ENCODE measurements around the gene EOLA1. TPM values are rescaled to one million over a fixed set of nuclear protein-coding genes. Genes with fewer than 3 reads are reported as not detected.

EOLA1 gene
- total RNA-seq, 1 experiment from 2014 or later = 7.9 TPM

GRCh38 chrX:149491812-149492211, 49.0 kb upstream of the EOLA1 start:
- Histone ChIP-seq H2BK12ac (ENCODE audit: insufficient read length, low read depth, low read length) (no peak overlapping the region), H4K8ac (replicated peaks; ENCODE audit: insufficient read length, low read depth, low read length) (no peak overlapping the region), H3K27ac (ENCODE audit: insufficient read length, low read depth, low read length) (no peak overlapping the region), H3K9me3 (ENCODE audit: control insufficient read depth, low read depth, low read length) (peaks cover 52% of the 10 kb centered on the region), H3T11ph (ENCODE audit: low read length) (no peak overlapping the region), H3K4me1 (ENCODE audit: insufficient read depth, low read length) (no peaks in the 10 kb centered on the region), H3K4me2 (ENCODE audit: insufficient read depth, insufficient read length, low read length) (no peak overlapping the region), H2BK120ac (ENCODE audit: low read depth, low read length, poor library complexity, severe bottlenecking) (no peak overlapping the region), H3K79me1 (ENCODE audit: insufficient read depth, low read depth, low read length, poor library complexity, severe bottlenecking) (no peaks in the 10 kb centered on the region), H3K23ac (ENCODE audit: insufficient read length, low read depth, low read length) (no peak overlapping the region), H3K4ac (ENCODE audit: low read depth, low read length) (no peak overlapping the region), H2BK15ac (ENCODE audit: low read depth, low read length) (no peak overlapping the region), H3K23me2 (ENCODE audit: insufficient read length, low read depth, low read length, poor library complexity, severe bottlenecking) (no peaks in the 10 kb centered on the region), H4K5ac (ENCODE audit: insufficient read length, low read depth, low read length) (no peak overlapping the region), H3K79me2 (ENCODE audit: insufficient read depth, low read length) (no peaks in the 10 kb centered on the region), H2AK5ac (ENCODE audit: insufficient read length, low read length) (no peak overlapping the region), H4K20me1 (ENCODE audit: control insufficient read depth, insufficient read depth, insufficient read length) (no peaks in the 10 kb centered on the region), H3K9ac (ENCODE audit: extremely low read depth, insufficient read length, low read length) (no peak overlapping the region), H3K56ac (ENCODE audit: insufficient read length, low read depth, low read length) (no peak overlapping the region), H3K27me3 (ENCODE audit: insufficient read depth, low read length) (no peaks in the 10 kb centered on the region; the same call in 1 of the 2 replicates), H3K18ac (ENCODE audit: insufficient read length, low read depth, low read length) (no peak overlapping the region), H2BK5ac (ENCODE audit: insufficient read length, low read length) (no peak overlapping the region), H3K14ac (ENCODE audit: insufficient read depth, low read length) (no peak overlapping the region), H2AFZ (ENCODE audit: low read length) (no peak overlapping the region), H2BK20ac (ENCODE audit: low read depth, low read length, poor library complexity, severe bottlenecking) (no peak overlapping the region), H4K91ac (ENCODE audit: insufficient read length, low read depth, low read length) (no peak overlapping the region)
- no CpG with 5 or more reads among the region's 2 CpGs for WGBS (ENCODE audit: extremely low coverage, insufficient read length, low lambda C conversion rate)
- H3K4me3 Mint-ChIP-seq = no peak overlapping the region
- no peaks in the 10 kb centered on the region for H3K4me1 Mint-ChIP-seq
- DNase-seq = no peak
- no peak for TF ChIP-seq CTCF (conservative IDR thresholded peaks at IDR 0.05)
- H3K9me3 Mint-ChIP-seq = peaks cover 37 to 43% of the 10 kb centered on the region in 2 experiments
- no peaks in the 10 kb centered on the region; the same call in 1 of the 2 replicates for H3K27me3 Mint-ChIP-seq (ENCODE audit: low read depth)
- no peak overlapping the region for H3K27ac Mint-ChIP-seq
- peaks cover 18 to 49% (median 40%) of the 10 kb centered on the region in 3 experiments for H3K36me3 Mint-ChIP-seq (ENCODE audit: insufficient read depth in 1 of 3, low read depth in 3 of 3)

Measured in H9 (cell line).